Fibroblast of gingiva (primary cell): Measurements from ENCODE around the gene CDX1.
"Not testable (repeated sequence)": the region's sequence is repeated elsewhere in the genome, so short reads cannot be mapped to it uniquely, and the experiment has no call there.

ENCODE experiments used
- DNase-seq: peaks from one replicate; pipeline ENCODE4 v3.0.0-alpha.2; 2011; ENCODE audit warnings: low read depth

Gene CDX1

GRCh38 chr5:150233706-150234105, 67.1 kb downstream of the CDX1 start:
- not testable (repeated sequence) for DNase-seq
